Caco-2 (cell line): ENCODE data around the gene CLTB. TPM values are rescaled to one million over a fixed set of nuclear protein-coding genes. Genes with fewer than 3 reads are reported as not detected.

ENCODE experiments used
- BruUV-seq: library from RNA; stranded (reverse); fragments of 400-500 nt; replicated peaks from 2 replicates; lab custom pipeline; 2021; lab: Mats Ljungman, UMichigan
- CTCF ChIA-PET: fragments of 300-600 bp; sonication (Branson Sonifier 250); formaldehyde crosslinking; loops from one replicate; lab custom pipeline; 2022; ENCODE audit warnings: antibody characterized with exemption; lab: Charles Lee
- POLR2A ChIA-PET: fragments of 300-600 bp; sonication (Branson Sonifier 250); formaldehyde crosslinking; loops from one replicate; lab custom pipeline; 2022; ENCODE audit warnings: antibody characterized with exemption; lab: Charles Lee
- DNase-seq, 2 experiments: peaks; one replicate each; pipeline versions ENCODE4 v3.0.0 to v3.0.0-alpha.2; 2020 to 2022
- H3K27me3 ChIP-seq: replicated peaks from 2 replicates; pipeline ENCODE4 v1.6.0; 2011; ENCODE audit warnings: low read length; ENCODE audit not compliant: control insufficient read depth, insufficient read depth
- H3K36me3 ChIP-seq: 2 replicates; pipeline ENCODE4 v1.5.1; 2011; ENCODE audit warnings: low read length; ENCODE audit not compliant: control insufficient read depth, insufficient read depth
- H3K4me1 ChIP-seq: fragments of 250-450 bp; sonication (Bioruptor Pico); 2 replicates; pipeline ENCODE4 v1.5.1; 2020; ENCODE audit warnings: mild to moderate bottlenecking
- H3K4me3 ChIP-seq: 2 replicates; pipeline ENCODE4 v1.5.1; 2011; ENCODE audit warnings: low read depth, mild to moderate bottlenecking, control low read depth, low read length
- H3K9me3 ChIP-seq: fragments of 250-450 bp; sonication (Bioruptor Pico); 2 replicates; pipeline ENCODE4 v1.5.1; 2020; ENCODE audit warnings: mild to moderate bottlenecking, moderate library complexity
- H3K27ac Mint-ChIP-seq: one replicate; pipeline ENCODE4 v1.8.0; 2022; ENCODE audit warnings: mixed read lengths; ENCODE audit not compliant: unreplicated experiment
- H3K27me3 Mint-ChIP-seq: one replicate; pipeline ENCODE4 v1.8.0; 2022; ENCODE audit warnings: mixed read lengths; ENCODE audit not compliant: insufficient read depth, unreplicated experiment
- H3K36me3 Mint-ChIP-seq: one replicate; pipeline ENCODE4 v1.8.0; 2022; ENCODE audit warnings: mild to moderate bottlenecking, mixed read lengths; ENCODE audit not compliant: insufficient read depth, unreplicated experiment
- H3K4me1 Mint-ChIP-seq: one replicate; pipeline ENCODE4 v1.8.0; 2022; ENCODE audit warnings: low read depth, mixed read lengths; ENCODE audit not compliant: unreplicated experiment
- H3K4me3 Mint-ChIP-seq: one replicate; pipeline ENCODE4 v1.8.0; 2022; ENCODE audit warnings: mild to moderate bottlenecking, moderate library complexity, mixed read lengths; ENCODE audit not compliant: unreplicated experiment
- H3K9me3 Mint-ChIP-seq: one replicate; pipeline ENCODE4 v1.8.0; 2022; ENCODE audit warnings: mixed read lengths; ENCODE audit not compliant: unreplicated experiment
- intact Hi-C: fragments of 100-400 bp; cut with micrococcal nuclease; formaldehyde crosslinking; loops from one replicate; pipeline ENCODE4 v1.10.0; 2022; ENCODE audit not compliant: unreplicated experiment
- total RNA-seq: library from RNA; stranded (reverse); gene quantifications from 2 replicates; pipeline ENCODE4 v1.2.3, GENCODE V29; 2022
- TF ChIP-seq, protein P1 (sequence below), 2 experiments: fragments of 200-600 bp in 1 of 2; IDR thresholded peaks; 1 replicate in 1 of 2; 2 replicates in 1 of 2; pipeline versions ENCODE4 v1.5.1 to v1.8.0; 2011 to 2022; ENCODE audit warnings: antibody characterized with exemption in 1 of 2, control low read depth in 1 of 2, inconsistent platforms in 1 of 2, low read depth in 1 of 2, low read length in 1 of 2, mild to moderate bottlenecking in 1 of 2, moderate library complexity in 1 of 2; ENCODE audit not compliant: insufficient read depth in 1 of 2, severe bottlenecking in 1 of 2, unreplicated experiment in 1 of 2

Gene CLTB
- total RNA-seq, 1 experiment from 2014 or later, result 78.9 TPM

- TF ChIP-seq, protein P1, sequence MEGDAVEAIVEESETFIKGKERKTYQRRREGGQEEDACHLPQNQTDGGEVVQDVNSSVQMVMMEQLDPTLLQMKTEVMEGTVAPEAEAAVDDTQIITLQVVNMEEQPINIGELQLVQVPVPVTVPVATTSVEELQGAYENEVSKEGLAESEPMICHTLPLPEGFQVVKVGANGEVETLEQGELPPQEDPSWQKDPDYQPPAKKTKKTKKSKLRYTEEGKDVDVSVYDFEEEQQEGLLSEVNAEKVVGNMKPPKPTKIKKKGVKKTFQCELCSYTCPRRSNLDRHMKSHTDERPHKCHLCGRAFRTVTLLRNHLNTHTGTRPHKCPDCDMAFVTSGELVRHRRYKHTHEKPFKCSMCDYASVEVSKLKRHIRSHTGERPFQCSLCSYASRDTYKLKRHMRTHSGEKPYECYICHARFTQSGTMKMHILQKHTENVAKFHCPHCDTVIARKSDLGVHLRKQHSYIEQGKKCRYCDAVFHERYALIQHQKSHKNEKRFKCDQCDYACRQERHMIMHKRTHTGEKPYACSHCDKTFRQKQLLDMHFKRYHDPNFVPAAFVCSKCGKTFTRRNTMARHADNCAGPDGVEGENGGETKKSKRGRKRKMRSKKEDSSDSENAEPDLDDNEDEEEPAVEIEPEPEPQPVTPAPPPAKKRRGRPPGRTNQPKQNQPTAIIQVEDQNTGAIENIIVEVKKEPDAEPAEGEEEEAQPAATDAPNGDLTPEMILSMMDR (IDR thresholded peaks at IDR 0.05; ENCODE audit: insufficient read depth in 1 of 2, low read depth in 1 of 2, low read length in 1 of 2, severe bottlenecking in 1 of 2, unreplicated experiment in 1 of 2), result no peak
- POLR2A ChIA-PET, result interaction anchor here (0.8 to 1.4 kb wide), 2 partner anchors 54 to 86 kb away, joined by 3 to 6 read pairs; partner anchors contain the start of gene FAF2
- peak overlapping the region; percentile 95 for H3K4me3 Mint-ChIP-seq
- Histone ChIP-seq H3K4me3 (peak overlapping the region; percentile 82), H3K4me1 (no peaks in the 10 kb centered on the region; the same call in 1 of the 2 replicates), H3K27me3 (no peaks in the 10 kb centered on the region), H3K36me3 (no peaks in the 10 kb centered on the region; the same call in 1 of the 2 replicates), H3K9me3 (no peaks in the 10 kb centered on the region)
- peaks cover 2% of the 10 kb centered on the region for H3K27me3 Mint-ChIP-seq
- CTCF ChIA-PET, result interaction anchor here (0.6 to 1.8 kb wide), 2 partner anchors 210 to 632 kb away, joined by 3 to 16 read pairs; no protein-coding TSS in a partner anchor
- intact Hi-C loops, result no loop called here
- peaks cover 28% of the 10 kb centered on the region for H3K36me3 Mint-ChIP-seq
- no TSS peak for BruUV-seq
- H3K9me3 Mint-ChIP-seq, result no peaks in the 10 kb centered on the region
- no peak for DNase-seq
- no peaks in the 10 kb centered on the region for H3K4me1 Mint-ChIP-seq
- no peak overlapping the region for H3K27ac Mint-ChIP-seq
Measured at GRCh38 chr5:176362233-176362490, 54.2 kb downstream of the CLTB start.

DNA sequence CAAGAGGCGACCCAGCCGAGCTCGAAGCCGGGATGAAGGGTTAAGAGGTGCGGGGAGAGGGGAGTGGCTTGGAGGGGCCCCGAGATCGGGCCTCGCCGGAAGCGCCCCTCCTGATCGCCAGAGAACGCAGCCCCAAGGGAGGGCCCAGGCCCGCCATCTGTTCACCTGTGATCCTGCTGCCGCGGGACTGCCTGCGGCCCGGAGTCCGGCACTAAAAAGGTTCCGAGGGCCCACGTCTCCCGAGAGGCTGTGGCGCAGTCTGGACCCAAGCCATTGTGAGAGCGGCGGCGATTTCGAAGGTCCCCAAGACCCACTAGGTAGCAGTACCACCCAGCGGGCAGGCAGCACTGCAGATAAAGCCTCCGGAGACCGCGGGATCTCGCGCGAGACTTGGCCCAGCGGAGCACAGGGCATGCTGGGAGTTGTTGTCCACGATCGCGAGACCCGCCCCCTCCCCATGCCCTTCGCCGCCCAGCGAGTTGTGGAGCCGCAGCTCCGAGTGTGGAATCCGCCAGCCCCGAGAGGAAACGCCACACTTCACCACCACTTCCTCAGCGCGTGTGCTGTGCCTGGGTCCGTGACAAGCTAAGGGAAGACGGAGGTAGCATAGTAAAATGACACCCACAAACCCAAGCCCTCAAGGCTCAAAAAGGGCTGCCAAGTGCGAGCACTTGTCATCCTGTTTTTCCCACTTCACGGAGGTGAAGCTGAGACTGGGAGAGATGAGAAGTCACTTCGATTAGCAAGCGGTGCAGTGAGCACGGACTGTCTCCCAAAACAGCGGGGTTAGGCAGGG, 54.7 kb downstream of the CLTB start, which contains the start of gene KIAA1191:
Gene KIAA1191 (minus strand): TSS at position 328 of the 796 bp plus-strand sequence. CDS start 2,256 bp downstream, outside the sequence.
- intact Hi-C loops, result loop anchor here (1.0 kb wide), 1 partner anchor 28 kb away; no protein-coding TSS in a partner anchor
- Mint-ChIP-seq H3K4me3 (peak within 1 kb of the TSS; percentile 95), H3K36me3 (peaks cover 32% of the 10 kb centered on the region), H3K9me3 (no peaks in the 10 kb centered on the region), H3K4me1 (no peaks in the 10 kb centered on the region), H3K27ac (peak within 1 kb of the TSS; percentile 93), H3K27me3 (peaks cover 2% of the 10 kb centered on the region)
- POLR2A ChIA-PET, result interaction anchor here (0.8 to 1.4 kb wide), 4 partner anchors 9 to 86 kb away, joined by 3 to 6 read pairs (median 5); partner anchors contain the start of genes FAF2, HIGD2A and NOP16
- Histone ChIP-seq H3K4me1 (no peaks in the 10 kb centered on the region; the same call in 1 of the 2 replicates), H3K4me3 (peak within 1 kb of the TSS; percentile 82), H3K36me3 (no peaks in the 10 kb centered on the region; the same call in 1 of the 2 replicates), H3K9me3 (no peaks in the 10 kb centered on the region), H3K27me3 (no peaks in the 10 kb centered on the region)
- CTCF ChIA-PET, result interaction anchor here (0.6 to 1.8 kb wide), 2 partner anchors 211 to 632 kb away, joined by 3 to 16 read pairs; no protein-coding TSS in a partner anchor
- peak; percentile 94 to 96 for DNase-seq
- TF ChIP-seq, protein P1 (IDR thresholded peaks at IDR 0.05; ENCODE audit: insufficient read depth in 1 of 2, low read depth in 1 of 2, low read length in 1 of 2, severe bottlenecking in 1 of 2, unreplicated experiment in 1 of 2), result peak in 1 of 2 experiments; percentile 46
- no TSS peak for BruUV-seq

DNA sequence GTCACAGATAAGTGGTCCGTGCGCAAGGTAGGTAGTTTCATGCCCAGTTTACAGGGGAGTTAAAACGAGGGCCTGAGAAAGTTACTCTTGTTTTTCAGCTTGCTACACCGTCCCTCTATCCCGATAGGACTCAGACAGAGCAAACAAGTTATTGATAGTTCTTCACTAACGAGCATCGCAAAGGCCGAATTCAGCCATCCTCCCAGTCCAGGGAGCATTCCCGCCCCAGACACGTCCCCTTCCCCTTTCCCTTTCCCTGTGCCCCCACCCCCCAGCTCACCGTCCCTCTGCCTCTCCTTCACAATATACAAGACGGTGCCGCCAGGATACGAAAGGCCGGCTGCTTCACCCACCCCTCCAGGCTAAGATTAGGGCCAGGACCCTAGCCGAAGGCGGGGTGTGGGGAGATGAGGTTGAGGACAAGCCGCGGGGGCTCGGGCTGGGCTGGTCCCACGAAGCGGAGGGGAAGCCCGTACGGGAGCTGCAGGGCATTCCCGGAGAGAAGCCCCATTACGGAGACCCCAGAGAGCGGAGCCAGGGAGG, 55.4 kb downstream of the CLTB start:
- no peaks in the 10 kb centered on the region; the same call in 1 of the 2 replicates for H3K4me1 ChIP-seq
- peaks cover 2% of the 10 kb centered on the region for H3K27me3 Mint-ChIP-seq
- H3K4me3 ChIP-seq, result peak overlapping the region; percentile 82
- peak overlapping the region; percentile 95 for H3K4me3 Mint-ChIP-seq
- no peaks in the 10 kb centered on the region for H3K9me3 Mint-ChIP-seq
- intact Hi-C loops, result loop anchor here (1.0 kb wide), 1 partner anchor 28 kb away; no protein-coding TSS in a partner anchor
- H3K36me3 ChIP-seq, result peaks cover 2% of the 10 kb centered on the region; the same call in 1 of the 2 replicates
- peaks cover 38% of the 10 kb centered on the region for H3K36me3 Mint-ChIP-seq
- no peaks in the 10 kb centered on the region for H3K9me3 ChIP-seq
- no peaks in the 10 kb centered on the region for H3K27me3 ChIP-seq
- H3K4me1 Mint-ChIP-seq, result no peaks in the 10 kb centered on the region
- ChIA-PET POLR2A (interaction anchor here (1.0 to 1.1 kb wide), 2 partner anchors 9 to 28 kb away, joined by 4 to 6 read pairs; partner anchors contain the start of genes HIGD2A and NOP16), CTCF (interaction anchor here (0.7 to 1.8 kb wide), 2 partner anchors 21 to 631 kb away, joined by 4 to 16 read pairs; no protein-coding TSS in a partner anchor)
- TF ChIP-seq, protein P1 (IDR thresholded peaks at IDR 0.05; ENCODE audit: insufficient read depth in 1 of 2, low read depth in 1 of 2, low read length in 1 of 2, severe bottlenecking in 1 of 2, unreplicated experiment in 1 of 2), result no peak
- BruUV-seq, result TSS peak; percentile 60
- H3K27ac Mint-ChIP-seq, result peak overlapping the region; percentile 93
- no peak for DNase-seq
